Suppressor macrophage (primary cell): ENCODE data around the gene ELMOD3.
"Not testable (repeated sequence)": the region's sequence is repeated elsewhere in the genome, so short reads cannot be mapped to it uniquely, and the experiment has no call there.

ENCODE experiments used
- DNase-seq, 4 experiments: peaks; one replicate each; pipeline ENCODE4 v3.0.0-alpha.2; 2020 to 2022
- total RNA-seq, 17 experiments: gene quantifications; one replicate each; lab custom pipeline; 2026; ENCODE audit warnings: mixed read lengths in 6 of 17, inconsistent platforms in 3 of 17; lab: John Stamatoyannopoulos, UW

The ELMOD3 gene
- 5.5 to 18.5 (median 10.7) reads per million in 17 experiments for total RNA-seq

GRCh38 chr2:85354286-85355072, at the start of gene ELMOD3, which contains the start of gene RETSAT:
Gene ELMOD3, plus strand, starts transcription at chr2:85354769. Its CDS starts 2,430 bp downstream, at chr2:85357199.
Gene RETSAT, minus strand, starts transcription at chr2:85354528. Its CDS starts 21 bp downstream, at chr2:85354507.
- peak; percentile 97 to 99 (median 99) for DNase-seq

- no peak for DNase-seq
These were observed 47.1 kb upstream of the ELMOD3 start for GRCh38 chr2:85307527-85307897.

- no peak for DNase-seq
These were observed 46.4 kb upstream of the ELMOD3 start for GRCh38 chr2:85308201-85308600.

- peak in 1 of 4 experiments; percentile 8 for DNase-seq
These were observed 45.5 kb upstream of the ELMOD3 start for GRCh38 chr2:85308896-85309555.

- DNase-seq, result peak in 3 of 4 experiments; percentile 44 to 61 (median 47)
These were observed 44.8 kb upstream of the ELMOD3 start for GRCh38 chr2:85309699-85310321.

GRCh38 chr2:85310330-85310729, 44.2 kb upstream of the ELMOD3 start:
- DNase-seq, result no peak

- DNase-seq, result peak in 2 of 4 experiments; percentile 26 to 33
These were observed 42.2 kb upstream of the ELMOD3 start for GRCh38 chr2:85312404-85312803.

GRCh38 chr2:85314884-85315242, 39.7 kb upstream of the ELMOD3 start:
- DNase-seq, result no peak

- not testable (repeated sequence) for DNase-seq
These were observed 38.6 kb upstream of the ELMOD3 start for GRCh38 chr2:85315921-85316320.

GRCh38 chr2:85318222-85319074, 36.1 kb upstream of the ELMOD3 start:
- DNase-seq, result peak; percentile 89 to 98 (median 92)

- DNase-seq, result peak; percentile 38 to 63 (median 62)
These were observed 34.8 kb upstream of the ELMOD3 start for GRCh38 chr2:85319796-85320195.

GRCh38 chr2:85323351-85323987, 31.1 kb upstream of the ELMOD3 start:
- DNase-seq, result peak in 2 of 4 experiments; percentile 27 to 33

- DNase-seq, result not testable (repeated sequence)
These were observed 30.6 kb upstream of the ELMOD3 start for GRCh38 chr2:85323988-85324367.

- peak in 3 of 4 experiments; percentile 37 to 75 (median 72) for DNase-seq
These were observed 29.7 kb upstream of the ELMOD3 start for GRCh38 chr2:85324639-85325465.

- no peak for DNase-seq
These were observed 29.1 kb upstream of the ELMOD3 start for GRCh38 chr2:85325466-85325811.

GRCh38 chr2:85326406-85327159, 28.0 kb upstream of the ELMOD3 start:
- peak; percentile 77 to 92 (median 88) for DNase-seq

GRCh38 chr2:85327160-85327821, 27.3 kb upstream of the ELMOD3 start:
- peak; percentile 37 to 64 (median 50) for DNase-seq

- peak; percentile 96 to 98 (median 98) for DNase-seq
These were observed 26.5 kb upstream of the ELMOD3 start, which contains the start of gene TGOLN2 for GRCh38 chr2:85327822-85328617. Gene TGOLN2, minus strand, starts transcription at chr2:85327989. Its CDS starts 27 bp downstream, at chr2:85327962.
